OCI-LY7 (cell line): Measurements from ENCODE around the gene NPEPPS. TPM values are rescaled to one million over a fixed set of nuclear protein-coding genes. Genes with fewer than 3 reads are reported as not detected.

ENCODE experiments used
- BruUV-seq: library from RNA; stranded (reverse); fragments of 400-500 nt; replicated peaks from 2 replicates; lab custom pipeline; 2021; lab: Mats Ljungman, UMichigan
- CTCF ChIA-PET: fragments of 300-600 bp; sonication (Branson Sonifier 250); formaldehyde crosslinking; loops from one replicate; lab custom pipeline; 2022; ENCODE audit warnings: antibody characterized with exemption; ENCODE audit not compliant: unreplicated experiment; lab: Charles Lee
- POLR2A ChIA-PET: fragments of 300-600 bp; sonication (Branson Sonifier 250); formaldehyde crosslinking; loops from one replicate; lab custom pipeline; 2022; ENCODE audit warnings: antibody characterized with exemption; lab: Charles Lee
- DNase-seq: peaks from one replicate; pipeline ENCODE4 v3.0.0-alpha.2; 2015; ENCODE audit warnings: low spot score
- H2AFZ ChIP-seq: fragments of 200-600 bp; sonication (generic), shearing (Covaris generic); 2 replicates; pipeline ENCODE4 v1.6.1; 2014; ENCODE audit warnings: mild to moderate bottlenecking, antibody characterized with exemption, low read length, moderate library complexity
- H3K27ac ChIP-seq: fragments of 200-600 bp; sonication (generic); 2 replicates; pipeline ENCODE4 v1.5.1; 2014; ENCODE audit warnings: mixed run types, low read depth, mild to moderate bottlenecking, moderate library complexity, low read length, inconsistent platforms; ENCODE audit not compliant: poor library complexity, severe bottlenecking
- H3K36me3 ChIP-seq: fragments of 200-600 bp; sonication (generic); 2 replicates; pipeline ENCODE4 v1.6.1; 2014; ENCODE audit warnings: mild to moderate bottlenecking, antibody characterized with exemption, low read length, moderate library complexity, mixed read lengths; ENCODE audit not compliant: insufficient read depth
- H3K4me1 ChIP-seq: fragments of 200-600 bp; sonication (generic); 2 replicates; pipeline ENCODE4 v1.5.1; 2014; ENCODE audit warnings: mild to moderate bottlenecking, low read length; ENCODE audit not compliant: insufficient read depth, poor library complexity, severe bottlenecking
- H3K4me2 ChIP-seq: fragments of 200-600 bp; sonication (generic); 2 replicates; pipeline ENCODE4 v1.6.1; 2014; ENCODE audit warnings: mild to moderate bottlenecking, low read length
- H3K4me3 ChIP-seq: fragments of 200-600 bp; sonication (generic); 2 replicates; pipeline ENCODE4 v1.5.1; 2014; ENCODE audit warnings: mild to moderate bottlenecking, low read depth, low read length; ENCODE audit not compliant: poor library complexity, severe bottlenecking
- H3K79me2 ChIP-seq: fragments of 200-600 bp; sonication (generic); 2 replicates; pipeline ENCODE4 v1.6.1; 2016; ENCODE audit warnings: low read depth, mild to moderate bottlenecking, low read length, moderate library complexity, mixed read lengths; ENCODE audit not compliant: insufficient read depth
- H3K9me2 ChIP-seq: fragments of 200-600 bp; sonication (generic); 2 replicates; pipeline ENCODE4 v1.6.1; 2016; ENCODE audit warnings: mild to moderate bottlenecking, low read length, mixed read lengths; ENCODE audit not compliant: insufficient read depth
- H3K9me3 ChIP-seq: fragments of 200-600 bp; sonication (generic); 2 replicates; pipeline ENCODE4 v1.6.1; 2014; ENCODE audit warnings: mild to moderate bottlenecking, mixed run types, low read length, mixed read lengths
- H4K20me1 ChIP-seq: fragments of 200-600 bp; sonication (generic); 2 replicates; pipeline ENCODE4 v1.6.1; 2014; ENCODE audit warnings: mild to moderate bottlenecking, antibody characterized with exemption, low read length, moderate library complexity, mixed read lengths; ENCODE audit not compliant: insufficient read depth
- EZH2phosphoT487 ChIP-seq: fragments of 200-600 bp; sonication (generic); IDR thresholded peaks from 2 replicates; pipeline ENCODE4 v1.6.1; 2018; ENCODE audit warnings: low read depth, borderline replicate concordance, mild to moderate bottlenecking, mixed run types, antibody characterized with exemption, low read length, moderate library complexity, mixed read lengths
- intact Hi-C: fragments of 100-400 bp; cut with micrococcal nuclease; formaldehyde crosslinking; loops from one replicate; pipeline ENCODE4 v1.10.0; 2022; ENCODE audit not compliant: unreplicated experiment
- total RNA-seq, 2 experiments: library from RNA; depleted of rRNA in 1 of 2; stranded (reverse); fragments of >200 nt in 1 of 2; shearing (Covaris generic) in 1 of 2; gene quantifications; 2 replicates each; pipeline ENCODE4 v1.2.3, GENCODE V29; 2014 to 2022
- TF ChIP-seq, protein P1 (sequence below): fragments of 200-600 bp; sonication (generic); conservative IDR thresholded peaks from 2 replicates; pipeline ENCODE4 v1.5.1; 2014; ENCODE audit warnings: mild to moderate bottlenecking, antibody characterized with exemption, low read length, moderate library complexity, mixed read lengths

NPEPPS gene
- total RNA-seq, 2 experiments from 2014 or later = 46.8 to 111 TPM

DNA sequence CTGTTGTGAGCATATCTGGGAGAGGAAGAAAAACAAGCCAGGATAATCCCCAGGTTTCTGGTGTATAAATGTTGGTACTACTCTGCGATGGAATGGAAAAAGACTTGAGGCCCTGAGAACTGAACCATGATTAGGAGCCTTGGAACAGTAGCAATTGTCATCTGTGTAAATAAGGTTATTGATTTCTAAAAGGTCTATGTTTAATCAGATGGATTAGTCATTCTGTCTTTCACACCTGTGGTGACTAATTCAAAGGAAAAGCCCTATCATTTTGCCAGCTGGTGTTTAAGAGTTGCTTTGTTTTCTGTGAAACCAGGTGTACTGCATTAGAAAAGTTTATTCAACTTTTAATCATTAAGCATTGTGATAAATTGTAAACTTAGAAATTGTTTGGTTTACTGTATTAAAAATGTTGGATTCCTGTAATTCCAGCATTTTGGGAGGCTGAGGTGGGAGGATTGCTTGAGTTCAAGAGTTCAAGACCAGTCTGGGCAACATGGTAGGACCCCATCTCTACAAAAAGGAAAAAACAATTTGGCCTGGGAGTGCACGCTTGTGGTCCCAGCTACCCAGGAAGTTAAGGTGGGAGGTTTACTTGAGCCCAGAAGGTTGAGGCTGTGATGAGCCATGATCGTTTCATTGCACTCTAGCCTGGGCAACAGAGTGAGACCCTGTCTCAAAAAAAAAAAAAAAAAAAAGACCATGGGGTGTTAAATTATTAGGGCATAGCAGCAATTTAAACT is 89.8 kb downstream of the NPEPPS start:
- Histone ChIP-seq H4K20me1 (no peaks in the 10 kb centered on the region), H2AFZ (no peak overlapping the region), H3K9me2 (no peaks in the 10 kb centered on the region), H3K79me2 (no peaks in the 10 kb centered on the region), H3K4me2 (no peak overlapping the region), H3K4me1 (no peaks in the 10 kb centered on the region), H3K4me3 (no peak overlapping the region), H3K9me3 (no peaks in the 10 kb centered on the region), H3K27ac (no peak overlapping the region), H3K36me3 (peaks cover 85% of the 10 kb centered on the region)
- intact Hi-C loops = no loop called here
- TF ChIP-seq, protein P1, sequence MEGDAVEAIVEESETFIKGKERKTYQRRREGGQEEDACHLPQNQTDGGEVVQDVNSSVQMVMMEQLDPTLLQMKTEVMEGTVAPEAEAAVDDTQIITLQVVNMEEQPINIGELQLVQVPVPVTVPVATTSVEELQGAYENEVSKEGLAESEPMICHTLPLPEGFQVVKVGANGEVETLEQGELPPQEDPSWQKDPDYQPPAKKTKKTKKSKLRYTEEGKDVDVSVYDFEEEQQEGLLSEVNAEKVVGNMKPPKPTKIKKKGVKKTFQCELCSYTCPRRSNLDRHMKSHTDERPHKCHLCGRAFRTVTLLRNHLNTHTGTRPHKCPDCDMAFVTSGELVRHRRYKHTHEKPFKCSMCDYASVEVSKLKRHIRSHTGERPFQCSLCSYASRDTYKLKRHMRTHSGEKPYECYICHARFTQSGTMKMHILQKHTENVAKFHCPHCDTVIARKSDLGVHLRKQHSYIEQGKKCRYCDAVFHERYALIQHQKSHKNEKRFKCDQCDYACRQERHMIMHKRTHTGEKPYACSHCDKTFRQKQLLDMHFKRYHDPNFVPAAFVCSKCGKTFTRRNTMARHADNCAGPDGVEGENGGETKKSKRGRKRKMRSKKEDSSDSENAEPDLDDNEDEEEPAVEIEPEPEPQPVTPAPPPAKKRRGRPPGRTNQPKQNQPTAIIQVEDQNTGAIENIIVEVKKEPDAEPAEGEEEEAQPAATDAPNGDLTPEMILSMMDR = no peak
- no peak for TF ChIP-seq EZH2phosphoT487
- POLR2A ChIA-PET = interaction anchor here (0.7 kb wide), 1 partner anchor 130 kb away, joined by 3 read pairs; no protein-coding TSS in a partner anchor
- no peak for DNase-seq
- CTCF ChIA-PET = no interaction called here
- BruUV-seq = no TSS peak

DNA sequence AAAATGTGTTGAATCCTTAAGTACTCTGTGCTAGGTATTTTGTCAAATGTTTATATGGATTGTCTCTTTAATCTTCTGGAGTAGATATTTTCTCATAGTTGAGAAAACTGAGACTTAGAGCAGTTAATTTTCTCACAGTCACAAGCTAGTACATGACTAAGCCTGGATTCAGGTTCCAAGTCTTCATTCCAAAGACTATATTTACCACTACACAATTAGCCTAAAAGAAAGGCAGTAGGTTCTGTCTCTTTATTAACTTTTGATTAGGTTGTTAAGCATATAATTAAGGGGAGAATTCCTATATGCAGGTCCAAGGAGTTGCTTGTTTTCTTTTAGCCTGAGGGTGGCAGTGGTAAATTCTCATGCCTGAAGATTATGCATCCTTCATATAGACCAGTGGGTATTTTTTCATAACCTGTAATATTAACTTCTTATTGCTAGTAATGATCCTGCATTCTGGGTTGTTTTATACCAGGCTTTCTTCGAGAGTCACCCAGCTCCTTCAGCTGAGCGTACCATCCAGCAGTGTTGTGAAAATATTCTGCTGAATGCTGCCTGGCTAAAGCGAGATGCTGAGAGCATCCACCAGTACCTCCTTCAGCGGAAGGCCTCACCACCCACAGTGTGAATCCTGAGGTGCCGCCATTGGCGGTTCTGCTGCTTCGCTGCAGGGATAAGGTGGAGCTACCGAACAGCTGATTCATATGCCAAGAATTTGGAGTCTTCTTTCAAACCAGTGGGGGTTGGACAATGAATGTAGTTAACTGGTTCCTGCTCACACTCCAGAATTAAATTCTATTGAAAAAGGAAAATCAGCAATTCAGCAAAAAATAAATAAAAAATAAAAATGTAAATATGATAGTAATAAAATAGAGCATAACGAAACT is 90.6 kb downstream of the NPEPPS start:
- intact Hi-C loops = no loop called here
- Histone ChIP-seq H4K20me1 (no peaks in the 10 kb centered on the region), H3K36me3 (peaks cover 80% of the 10 kb centered on the region), H3K9me3 (no peaks in the 10 kb centered on the region), H2AFZ (no peak overlapping the region), H3K79me2 (no peaks in the 10 kb centered on the region), H3K4me1 (no peaks in the 10 kb centered on the region), H3K4me2 (no peak overlapping the region), H3K9me2 (no peaks in the 10 kb centered on the region), H3K27ac (no peak overlapping the region), H3K4me3 (no peak overlapping the region)
- DNase-seq = no peak
- POLR2A ChIA-PET = no interaction called here
- CTCF ChIA-PET = no interaction called here
- no TSS peak for BruUV-seq
- no peak for TF ChIP-seq EZH2phosphoT487
- TF ChIP-seq, protein P1 = peak; percentile 45

DNA sequence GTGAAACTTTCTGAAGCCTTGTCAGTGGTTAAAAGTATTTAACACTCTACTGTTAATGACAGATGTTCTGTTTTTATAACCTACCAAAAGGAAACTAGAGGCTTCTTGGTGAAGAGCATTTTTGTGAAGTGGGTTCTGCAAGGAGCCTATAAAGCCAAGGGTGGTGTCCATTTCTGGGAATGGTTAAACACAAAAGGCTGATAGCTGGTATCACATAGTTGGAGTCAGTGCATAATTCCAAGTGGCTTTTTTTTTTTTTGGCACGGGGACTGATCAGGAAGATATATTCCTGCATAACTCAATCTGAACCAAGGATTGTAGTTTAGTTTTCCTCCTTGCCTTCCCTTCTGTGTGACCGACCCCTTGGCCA is 91.3 kb downstream of the NPEPPS start:
- CTCF ChIA-PET = no interaction called here
- H4K20me1 ChIP-seq = no peaks in the 10 kb centered on the region
- H3K4me1 ChIP-seq = no peaks in the 10 kb centered on the region
- H3K36me3 ChIP-seq = peaks cover 77% of the 10 kb centered on the region
- H3K9me3 ChIP-seq = no peaks in the 10 kb centered on the region
- POLR2A ChIA-PET = no interaction called here
- H3K9me2 ChIP-seq = no peaks in the 10 kb centered on the region
- no peaks in the 10 kb centered on the region for H3K79me2 ChIP-seq
- TF ChIP-seq, protein P1 = no peak
- no peak for TF ChIP-seq EZH2phosphoT487
- intact Hi-C loops = no loop called here
- H3K4me3 ChIP-seq = no peak overlapping the region
- no peak overlapping the region for H3K4me2 ChIP-seq
- no peak overlapping the region for H2AFZ ChIP-seq
- BruUV-seq = no TSS peak
- no peak overlapping the region for H3K27ac ChIP-seq
- DNase-seq = no peak
